Right lobe of liver (tissue), 4 donors: ENCODE data around the gene SLC41A3.

ENCODE experiments used
- POLR2A ChIP-seq: fragments of 450-650 bp; IDR thresholded peaks from one replicate; pipeline ENCODE4 v1.6.1; 2017; ENCODE audit warnings: antibody characterized with exemption, mild to moderate bottlenecking
- TF ChIP-seq, protein P1 (sequence below), 4 donors: fragments of 200-600 bp in 3 of 4; fragments of 450-650 bp in 1 of 4; IDR thresholded peaks; one replicate each; pipeline versions ENCODE4 v1.5.1 to v1.8.0; 2016 to 2022; ENCODE audit warnings: antibody characterized with exemption in 4 of 4, mild to moderate bottlenecking in 2 of 4
- donor health status: DM: no; HTN: no; CAD: no.
- donor health status: DM: no; HTN: no; CAD: no.
- donor health status: DM: no; HTN: yes; CAD: no.

DNA sequence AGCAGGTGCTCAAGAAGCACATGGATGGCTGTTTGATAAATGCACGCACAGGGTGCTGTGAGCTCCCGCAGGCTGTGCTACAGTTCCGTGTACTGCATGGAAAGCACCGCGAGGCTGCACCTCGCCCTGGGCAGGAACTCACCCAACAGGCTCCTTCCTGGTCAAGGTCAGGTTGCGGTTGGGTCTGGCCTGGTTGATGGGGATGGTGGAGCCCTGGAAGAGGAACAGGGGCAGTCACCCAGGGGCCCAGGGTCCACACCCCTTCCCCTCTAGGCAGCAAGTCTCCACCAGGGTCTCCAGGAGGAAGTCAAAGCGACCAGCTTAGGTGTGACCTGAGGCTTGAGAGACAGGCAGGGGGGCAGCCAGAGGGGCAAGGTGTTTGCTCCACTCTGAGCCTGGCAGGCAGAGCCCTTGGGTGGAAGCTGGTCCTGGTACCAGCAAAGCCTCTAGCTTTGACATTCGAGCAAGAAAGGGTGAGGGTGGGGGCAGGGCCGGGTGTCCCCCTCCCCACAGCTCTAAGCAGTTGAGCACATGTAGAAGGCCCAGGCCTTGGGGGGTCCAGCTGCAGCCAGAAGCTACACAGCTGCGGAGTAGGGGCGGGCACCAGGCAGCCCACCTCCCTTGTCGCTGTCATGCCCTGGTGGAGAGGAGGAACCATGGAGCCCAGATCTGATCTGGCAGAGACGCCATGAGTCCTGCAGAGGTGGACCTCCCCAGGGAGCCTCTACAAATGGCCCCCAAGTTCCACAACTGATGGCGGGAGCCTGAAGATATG lies 46.3 kb upstream of the SLC41A3 start:
- TF ChIP-seq, protein P1, sequence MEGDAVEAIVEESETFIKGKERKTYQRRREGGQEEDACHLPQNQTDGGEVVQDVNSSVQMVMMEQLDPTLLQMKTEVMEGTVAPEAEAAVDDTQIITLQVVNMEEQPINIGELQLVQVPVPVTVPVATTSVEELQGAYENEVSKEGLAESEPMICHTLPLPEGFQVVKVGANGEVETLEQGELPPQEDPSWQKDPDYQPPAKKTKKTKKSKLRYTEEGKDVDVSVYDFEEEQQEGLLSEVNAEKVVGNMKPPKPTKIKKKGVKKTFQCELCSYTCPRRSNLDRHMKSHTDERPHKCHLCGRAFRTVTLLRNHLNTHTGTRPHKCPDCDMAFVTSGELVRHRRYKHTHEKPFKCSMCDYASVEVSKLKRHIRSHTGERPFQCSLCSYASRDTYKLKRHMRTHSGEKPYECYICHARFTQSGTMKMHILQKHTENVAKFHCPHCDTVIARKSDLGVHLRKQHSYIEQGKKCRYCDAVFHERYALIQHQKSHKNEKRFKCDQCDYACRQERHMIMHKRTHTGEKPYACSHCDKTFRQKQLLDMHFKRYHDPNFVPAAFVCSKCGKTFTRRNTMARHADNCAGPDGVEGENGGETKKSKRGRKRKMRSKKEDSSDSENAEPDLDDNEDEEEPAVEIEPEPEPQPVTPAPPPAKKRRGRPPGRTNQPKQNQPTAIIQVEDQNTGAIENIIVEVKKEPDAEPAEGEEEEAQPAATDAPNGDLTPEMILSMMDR (IDR thresholded peaks at IDR 0.05) = no peak
- no peak for TF ChIP-seq POLR2A
